NCI-H345 (cell line): ENCODE data around the gene CEPT1.
"Not testable (repeated sequence)": the region's sequence is repeated elsewhere in the genome, so short reads cannot be mapped to it uniquely, and the experiment has no call there.

ENCODE experiments used
- DNase-seq: peaks from one replicate; lab custom pipeline; 2025; lab: John Stamatoyannopoulos, UW

Gene CEPT1

GRCh38 chr1:111211921-111212320 is 71.9 kb downstream of the CEPT1 start:
- DNase-seq: no peak

- DNase-seq: no peak
These were observed 72.8 kb downstream of the CEPT1 start for GRCh38 chr1:111212634-111213335.

- no peak for DNase-seq
These were observed 73.4 kb downstream of the CEPT1 start for GRCh38 chr1:111213412-111213811.

- DNase-seq: no peak
These were observed 74.2 kb downstream of the CEPT1 start for GRCh38 chr1:111214074-111214801.

GRCh38 chr1:111214884-111215283 is 74.9 kb downstream of the CEPT1 start:
- no peak for DNase-seq

GRCh38 chr1:111215285-111215684 is 75.3 kb downstream of the CEPT1 start:
- DNase-seq: not testable (repeated sequence)

- no peak for DNase-seq
These were observed 76.7 kb downstream of the CEPT1 start for GRCh38 chr1:111216751-111217150.

- DNase-seq: no peak
These were observed 77.3 kb downstream of the CEPT1 start for GRCh38 chr1:111217183-111217910.

GRCh38 chr1:111218701-111219556 is 78.9 kb downstream of the CEPT1 start:
- no peak for DNase-seq

- no peak for DNase-seq
These were observed 79.7 kb downstream of the CEPT1 start for GRCh38 chr1:111219557-111220286.

GRCh38 chr1:111220302-111220890 is 80.4 kb downstream of the CEPT1 start:
- no peak for DNase-seq

GRCh38 chr1:111221276-111221632 is 81.2 kb downstream of the CEPT1 start:
- DNase-seq: no peak

GRCh38 chr1:111221633-111222291 is 81.7 kb downstream of the CEPT1 start:
- no peak for DNase-seq

- DNase-seq: peak; percentile 80
These were observed 82.5 kb downstream of the CEPT1 start for GRCh38 chr1:111222308-111223125.

GRCh38 chr1:111223126-111223685 is 83.2 kb downstream of the CEPT1 start:
- DNase-seq: no peak

- DNase-seq: no peak
These were observed 85.1 kb downstream of the CEPT1 start for GRCh38 chr1:111225091-111225490.

- no peak for DNase-seq
These were observed 85.8 kb downstream of the CEPT1 start for GRCh38 chr1:111225717-111226400.

GRCh38 chr1:111227434-111227833 is 87.4 kb downstream of the CEPT1 start, which contains the start of gene CHI3L2:
TSS of gene CHI3L2 (plus strand) at chr1:111227713. CDS start at chr1:111227730, 17 bp downstream.
- DNase-seq: no peak
